Testis (tissue), 2 donors: Measurements from ENCODE around the gene LTBP1.

ENCODE experiments used
- CTCF ChIP-seq, 3 experiments: fragments of 450-650 bp in 2 of 3; fragments of 200-600 bp in 1 of 3; sonication (generic) in 1 of 3; IDR thresholded peaks; one replicate each; pipeline ENCODE4 v1.5.1; 2016 to 2019; ENCODE audit warnings: antibody characterized with exemption in 3 of 3, mild to moderate bottlenecking in 2 of 3, moderate library complexity in 1 of 3
- POLR2A ChIP-seq: fragments of 450-650 bp; IDR thresholded peaks from one replicate; pipeline ENCODE4 v1.6.1; 2017; ENCODE audit warnings: antibody characterized with exemption, mild to moderate bottlenecking, moderate library complexity

- TF ChIP-seq CTCF (IDR thresholded peaks at IDR 0.05) = no peak
- TF ChIP-seq POLR2A = no peak
Observed at GRCh38 chr2:33111002-33111446, 164.3 kb downstream of the LTBP1 start.
